HG03135 (cell line): ENCODE data around the gene TNIK.

Experiments used
- ATAC-seq: cut with Tn5 transposase; IDR thresholded peaks from one replicate; pipeline ENCODE4 v1.9.1; 2021; ENCODE audit warnings: mild to moderate bottlenecking, moderate library complexity; ENCODE audit not compliant: unreplicated experiment

TNIK gene

DNA sequence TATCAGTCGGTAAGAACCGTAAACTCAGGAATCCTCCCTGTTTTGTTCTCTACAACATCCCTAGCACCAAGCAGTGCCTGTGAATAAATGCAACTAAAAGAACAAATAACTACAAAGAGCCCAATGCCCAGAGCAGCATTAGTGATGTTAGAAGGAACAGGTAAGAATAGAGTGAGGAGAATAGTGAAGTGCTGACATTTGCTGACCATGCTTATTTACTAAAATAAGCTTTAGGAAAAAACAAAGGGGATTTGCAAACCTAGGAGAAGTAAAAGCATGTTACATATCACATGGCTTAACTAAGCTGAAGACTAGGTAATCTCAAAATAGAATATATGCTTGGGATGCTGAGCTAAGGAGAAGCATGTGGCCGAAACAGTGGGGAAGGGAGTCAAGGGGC is 247.6 kb downstream of the TNIK start:
- no peak for ATAC-seq

DNA sequence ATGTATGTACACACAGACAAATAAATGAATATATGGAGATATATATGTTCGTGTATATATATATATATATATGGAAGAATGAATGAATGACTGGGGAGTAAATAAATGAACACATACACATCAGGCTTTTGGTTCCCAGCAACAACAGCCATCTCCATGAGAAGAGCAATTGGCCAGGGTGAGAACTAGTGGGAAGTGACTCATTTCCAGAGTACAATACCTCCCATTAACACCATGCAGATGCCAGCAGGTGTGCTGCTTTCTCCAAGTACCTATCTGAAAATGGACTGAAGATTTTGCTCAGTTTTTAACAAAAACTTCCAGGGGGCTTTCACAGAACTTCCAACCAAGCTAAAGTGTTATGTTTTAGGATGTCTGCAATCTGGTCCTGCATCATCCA is 253.9 kb downstream of the TNIK start:
- no peak for ATAC-seq

DNA sequence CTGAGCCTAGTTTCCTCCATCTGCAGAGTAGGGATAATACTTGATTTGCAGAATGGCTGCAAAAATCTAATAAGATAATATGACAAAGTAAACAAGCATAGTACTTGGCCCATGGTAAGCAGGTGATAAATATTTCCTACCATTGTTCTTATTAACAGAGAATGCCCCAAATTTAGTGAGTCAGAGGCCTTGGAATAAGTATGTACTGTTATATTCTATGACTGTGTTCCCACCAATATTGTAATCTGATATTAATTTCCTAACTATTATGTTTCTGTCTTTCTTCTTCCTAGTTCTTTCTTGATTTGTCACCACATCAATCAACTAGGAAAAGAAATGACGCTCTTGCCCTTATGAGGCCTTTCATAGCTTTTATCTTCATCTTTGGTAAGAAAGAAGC is 255.3 kb downstream of the TNIK start:
- ATAC-seq, result no peak

DNA sequence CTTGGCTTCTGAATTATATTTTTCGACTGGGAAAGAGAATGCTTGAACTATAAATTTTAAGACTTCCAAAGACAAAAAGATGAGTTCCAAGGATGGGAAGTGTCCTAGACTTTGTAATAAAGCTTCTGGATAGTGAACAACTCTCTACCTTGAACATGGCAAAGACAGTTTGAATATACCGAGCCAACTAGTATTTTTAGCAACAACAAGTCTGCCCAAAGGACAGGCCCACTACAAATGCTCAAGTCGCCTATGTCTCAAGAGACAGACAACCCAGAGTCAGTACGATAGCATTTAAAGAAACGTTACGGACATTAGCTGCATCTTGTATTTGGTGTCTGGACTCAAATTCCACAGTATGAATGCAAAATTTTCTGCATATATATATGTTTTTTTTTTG is 258.4 kb downstream of the TNIK start:
- ATAC-seq, result no peak

DNA sequence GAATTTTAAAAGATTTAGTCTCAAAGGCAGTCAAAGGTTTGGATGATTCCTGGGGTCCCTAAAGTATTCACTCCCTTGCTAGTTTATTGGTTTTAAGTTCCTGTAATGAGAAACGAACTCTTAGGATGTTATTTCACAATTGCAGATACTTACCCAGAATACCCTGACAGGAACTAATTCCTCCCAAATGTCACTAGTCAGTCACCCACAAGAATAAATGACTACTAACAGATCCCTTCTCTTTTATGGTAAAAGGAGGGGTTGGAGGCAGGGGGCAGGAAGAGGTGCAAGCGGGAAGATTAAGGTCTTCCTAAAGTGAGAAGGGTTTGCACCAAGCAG is 259.5 kb downstream of the TNIK start:
- no peak for ATAC-seq

DNA sequence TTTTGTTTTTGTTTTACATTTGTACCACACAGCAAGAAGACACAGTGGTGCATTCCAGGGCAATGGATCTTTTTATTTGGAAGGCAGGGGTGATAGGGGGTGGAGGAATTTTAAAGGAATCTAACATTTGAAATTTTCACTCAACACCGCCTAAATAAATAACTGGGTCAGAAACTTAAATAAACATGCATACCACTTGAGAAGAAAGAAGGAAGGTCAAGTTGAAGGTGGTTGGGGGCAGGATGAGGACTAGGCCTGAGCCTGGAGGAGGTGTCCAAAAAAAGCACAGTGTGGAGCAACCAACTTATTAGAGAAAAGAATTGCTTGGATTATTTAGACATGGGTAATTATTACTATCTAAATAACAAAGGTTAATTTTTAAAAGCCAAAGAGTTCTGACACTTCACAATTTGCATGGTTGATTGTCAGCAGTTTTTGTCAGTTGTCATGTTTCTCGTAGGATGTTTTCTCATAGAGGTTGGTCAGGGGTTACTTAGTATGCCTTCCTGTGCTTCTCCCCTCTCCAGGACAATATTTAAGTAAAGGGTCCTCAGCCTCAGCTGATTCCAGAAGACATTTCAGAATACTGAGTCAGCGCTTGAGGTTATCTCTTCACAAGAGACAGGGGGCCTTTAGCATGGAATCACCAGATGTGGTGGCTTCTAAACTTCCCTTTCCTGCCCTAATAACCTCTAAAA is 260.0 kb downstream of the TNIK start:
- no peak for ATAC-seq

DNA sequence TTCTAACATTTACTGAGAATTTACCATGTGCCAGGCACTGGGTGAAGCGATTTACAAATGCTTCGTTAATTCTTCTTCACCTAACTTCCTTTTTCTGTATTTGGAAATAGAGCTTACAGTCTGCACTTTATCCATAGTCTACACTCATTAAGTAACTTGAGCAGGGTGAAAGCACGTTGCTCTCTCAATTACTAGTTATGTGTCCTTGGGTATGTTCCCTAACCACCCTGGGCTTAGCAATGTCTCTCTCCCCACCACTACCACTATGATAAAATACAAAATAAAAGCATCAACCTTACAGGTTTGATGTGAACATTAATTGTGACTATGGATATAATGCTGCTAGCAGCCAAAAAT is 260.8 kb downstream of the TNIK start:
- no peak for ATAC-seq

DNA sequence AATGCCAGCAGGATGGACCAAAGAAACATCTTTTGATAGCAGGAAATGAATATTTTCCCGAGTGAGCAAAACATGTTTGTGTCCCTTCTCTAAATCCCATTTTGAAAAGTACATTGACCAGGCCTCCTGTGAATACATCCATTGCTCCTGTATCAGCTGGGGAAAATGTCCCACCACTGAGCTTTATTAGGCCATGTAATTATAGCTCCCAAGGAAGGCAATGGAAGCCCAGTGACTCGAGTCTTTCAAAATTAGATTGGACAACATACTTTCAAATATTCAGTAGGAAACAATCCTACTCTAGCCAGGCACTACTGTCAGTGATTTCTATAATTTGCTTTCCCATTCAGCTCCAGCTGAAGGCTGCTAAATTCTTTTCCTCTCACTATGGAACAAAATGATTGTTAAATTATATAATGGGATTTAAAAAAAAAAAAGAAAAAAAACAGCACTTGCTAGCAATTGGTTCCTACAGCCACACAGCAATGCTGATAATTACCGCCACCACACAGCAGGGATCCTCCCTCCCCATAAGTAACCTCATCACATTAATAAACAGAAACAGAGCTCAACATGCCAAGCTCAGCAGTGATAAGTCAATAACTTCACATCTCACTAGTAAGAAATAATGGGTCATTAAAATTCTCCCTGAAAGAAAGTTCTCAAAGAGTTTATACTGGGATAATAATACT is 261.3 kb downstream of the TNIK start:
- ATAC-seq, result no peak

DNA sequence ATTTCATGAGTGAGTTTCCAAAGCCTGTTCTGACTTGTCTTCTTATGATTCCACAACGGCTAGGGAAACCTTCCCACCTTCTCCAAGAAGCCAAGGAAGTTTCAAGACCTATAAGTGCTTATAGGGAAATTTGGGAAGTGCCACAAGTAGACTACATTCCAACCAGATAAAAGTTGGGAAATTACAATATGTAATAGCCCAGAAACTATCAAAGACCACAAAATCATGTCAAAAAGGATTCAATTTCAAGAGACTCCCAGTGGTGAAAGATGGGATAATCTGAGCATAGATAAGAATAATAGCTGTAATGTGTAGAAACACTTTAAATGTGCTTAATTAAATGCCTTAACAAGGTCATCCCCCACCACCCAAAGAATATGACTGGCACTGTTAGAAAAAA is 264.5 kb downstream of the TNIK start:
- ATAC-seq, result no peak

DNA sequence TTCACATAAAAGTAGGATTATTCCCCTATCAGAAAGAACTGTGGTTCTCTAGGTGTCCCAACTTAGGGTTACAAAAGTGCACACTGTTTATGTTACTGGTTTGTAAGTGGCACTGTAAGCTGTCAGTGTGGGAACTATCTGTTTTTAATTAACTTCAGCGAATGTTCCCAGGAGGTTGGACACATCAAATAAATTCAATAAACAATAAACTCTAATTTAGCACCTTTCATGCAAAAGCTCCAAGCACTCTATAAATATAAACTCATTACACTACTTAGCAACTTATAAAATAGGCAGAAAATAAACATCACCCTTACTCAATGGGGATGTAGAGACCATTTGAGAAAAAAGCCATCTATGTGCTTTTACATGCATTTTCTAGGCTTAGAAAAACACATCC is 265.2 kb downstream of the TNIK start:
- no peak for ATAC-seq

DNA sequence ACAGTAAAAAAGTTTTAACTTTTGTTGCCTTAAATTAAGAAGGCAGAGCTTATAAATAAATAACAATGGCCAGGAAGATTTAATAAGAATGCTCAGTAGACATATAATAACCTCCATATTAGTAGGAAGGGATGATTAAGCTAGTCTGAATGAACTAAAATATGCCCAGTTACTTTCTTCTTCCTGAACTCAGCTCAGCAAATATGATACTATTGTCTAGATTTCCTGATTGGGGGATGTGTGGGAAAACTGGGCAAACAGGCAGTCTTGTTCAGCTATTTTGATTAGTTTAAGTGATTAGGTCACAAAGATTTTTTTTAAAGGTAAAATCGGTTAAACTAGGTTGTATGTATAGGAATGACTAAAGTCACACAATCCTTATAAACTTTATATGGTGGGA is 266.5 kb downstream of the TNIK start:
- ATAC-seq, result no peak

DNA sequence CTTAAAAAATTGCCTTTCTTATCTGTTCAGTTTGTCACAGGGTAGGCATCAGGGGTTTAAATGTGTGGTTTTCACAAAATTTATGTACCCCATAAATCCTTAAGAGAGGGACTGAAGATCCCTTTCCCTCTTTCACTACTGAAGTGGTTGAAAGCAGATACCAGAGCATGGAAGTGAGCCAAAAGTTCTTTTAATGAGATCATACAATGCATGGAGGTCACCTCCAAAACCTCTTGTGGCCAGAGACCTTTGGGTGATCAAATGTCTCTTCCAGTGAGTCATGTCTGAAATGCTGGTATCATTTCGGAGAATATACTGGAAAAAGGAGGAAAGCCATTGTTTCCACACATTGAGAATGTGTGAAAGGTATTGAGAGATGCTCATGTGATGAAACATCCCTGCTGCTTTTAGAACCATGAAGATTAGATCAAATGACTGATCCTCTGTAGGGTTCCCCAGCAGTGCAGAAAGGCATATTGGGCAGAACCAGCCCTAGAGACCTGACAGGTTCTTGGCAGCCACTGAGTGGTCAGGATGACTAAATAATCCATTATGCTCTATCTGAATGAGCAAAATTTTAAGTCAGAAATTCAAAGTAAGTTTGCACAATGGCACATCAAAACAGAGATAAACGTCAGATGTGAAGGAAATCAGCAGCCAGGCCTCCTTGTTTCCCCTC is 267.9 kb downstream of the TNIK start:
- no peak for ATAC-seq

DNA sequence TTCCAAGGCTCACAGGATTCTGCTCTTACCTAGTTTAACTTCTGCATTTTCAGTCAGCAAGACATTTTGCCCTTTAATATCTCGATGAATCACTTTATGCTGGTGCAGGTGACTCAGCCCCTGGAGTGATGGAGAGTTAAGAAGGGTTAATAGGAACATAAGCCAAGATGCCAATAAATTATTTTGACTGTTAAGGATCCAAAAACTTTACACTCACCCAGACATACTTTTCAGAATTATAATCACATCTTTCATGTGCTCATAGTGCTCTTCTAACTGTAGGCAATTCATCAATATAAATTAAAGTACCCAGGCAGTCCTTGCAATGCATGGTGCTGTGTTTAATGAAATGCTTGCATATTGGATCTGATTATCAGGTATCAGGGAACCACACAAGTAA is 269.5 kb downstream of the TNIK start:
- ATAC-seq, result no peak

DNA sequence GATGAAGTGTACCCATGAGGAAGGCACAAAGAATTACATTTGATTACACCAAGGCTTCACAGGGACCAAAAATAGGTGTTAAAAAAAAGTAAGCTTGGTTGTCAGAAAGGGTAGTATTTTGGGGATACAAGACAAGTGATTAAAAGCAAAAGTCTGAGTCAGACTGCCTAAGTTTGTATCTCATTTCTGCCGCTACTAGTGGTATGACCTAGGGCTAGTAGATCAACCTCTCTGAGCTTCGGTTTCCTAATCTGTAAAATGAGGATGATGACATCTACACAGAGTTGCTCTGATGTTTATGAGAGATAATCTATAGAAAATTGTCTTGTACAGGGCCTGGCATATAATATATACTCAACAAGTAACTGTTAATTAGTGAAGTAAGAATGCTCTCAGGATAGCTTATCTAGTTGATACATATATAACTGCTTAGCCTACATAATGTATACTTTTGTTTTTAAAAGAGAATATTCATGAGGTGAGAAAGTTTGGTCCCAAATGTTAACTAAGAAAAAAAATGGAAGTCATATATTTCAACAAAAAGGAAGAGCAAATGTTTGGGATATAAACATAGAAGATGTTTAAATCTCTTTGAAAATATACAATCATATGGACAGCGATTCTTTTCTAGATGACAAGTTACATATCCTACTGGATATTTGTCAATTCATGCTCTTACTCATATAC is 270.7 kb downstream of the TNIK start:
- ATAC-seq, result no peak

DNA sequence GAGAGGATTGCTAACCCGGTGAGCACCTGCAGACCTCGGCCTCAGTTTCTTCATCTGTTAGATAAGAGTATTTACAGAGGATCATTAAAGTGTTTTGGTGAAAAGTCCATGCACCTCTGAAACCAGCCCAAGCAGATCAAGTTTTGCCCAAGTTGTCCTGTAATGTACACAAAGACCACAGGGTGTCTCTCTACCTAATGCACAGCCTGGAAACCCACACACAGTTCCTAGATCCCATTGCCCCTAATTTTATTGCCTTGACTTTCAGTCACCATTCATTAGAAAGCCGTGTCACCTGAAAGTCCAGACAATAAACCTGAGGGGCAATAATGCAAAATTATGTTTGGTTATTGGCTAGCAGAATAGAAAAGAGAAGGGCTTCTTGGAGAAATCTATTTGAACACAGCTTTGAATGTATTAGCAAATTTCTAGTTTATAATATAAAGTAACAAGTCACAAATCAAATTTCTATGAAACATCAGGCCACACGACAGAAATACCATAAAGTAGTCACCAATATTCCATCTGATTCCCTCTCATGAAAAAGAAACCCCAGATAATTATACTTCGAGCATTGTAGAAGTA is 272.4 kb downstream of the TNIK start:
- no peak for ATAC-seq

DNA sequence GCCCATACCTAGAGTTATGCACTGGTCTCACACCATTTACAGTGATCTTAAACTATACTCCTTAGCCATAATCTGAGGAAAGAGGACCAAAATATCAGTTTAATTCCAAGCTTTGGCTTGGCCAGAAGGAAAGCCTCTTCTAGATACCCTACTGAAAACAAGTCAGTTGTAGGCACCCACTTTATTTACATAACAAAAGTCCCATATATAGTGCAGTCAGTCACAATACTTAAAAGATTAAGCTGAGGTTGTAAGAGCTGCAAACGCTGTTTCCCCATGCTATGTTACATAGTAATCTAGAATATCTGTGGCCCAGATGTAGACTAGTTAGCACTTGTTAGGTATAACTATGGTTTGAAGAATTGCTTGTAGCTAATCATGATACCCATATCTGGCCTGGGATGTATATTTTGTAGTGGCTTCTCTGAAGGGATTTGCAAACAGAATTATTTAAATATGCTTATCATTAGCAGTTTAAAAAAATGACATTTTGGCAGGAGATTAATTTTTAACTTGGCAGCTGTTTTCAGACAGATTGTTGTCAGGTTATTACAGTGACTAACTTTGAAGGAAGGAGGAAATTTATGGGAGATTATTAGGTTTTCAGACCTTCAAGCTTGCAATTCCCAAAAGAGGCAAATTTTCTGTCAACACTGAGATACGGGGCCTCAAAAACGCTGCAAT is 273.2 kb downstream of the TNIK start:
- ATAC-seq, result no peak

DNA sequence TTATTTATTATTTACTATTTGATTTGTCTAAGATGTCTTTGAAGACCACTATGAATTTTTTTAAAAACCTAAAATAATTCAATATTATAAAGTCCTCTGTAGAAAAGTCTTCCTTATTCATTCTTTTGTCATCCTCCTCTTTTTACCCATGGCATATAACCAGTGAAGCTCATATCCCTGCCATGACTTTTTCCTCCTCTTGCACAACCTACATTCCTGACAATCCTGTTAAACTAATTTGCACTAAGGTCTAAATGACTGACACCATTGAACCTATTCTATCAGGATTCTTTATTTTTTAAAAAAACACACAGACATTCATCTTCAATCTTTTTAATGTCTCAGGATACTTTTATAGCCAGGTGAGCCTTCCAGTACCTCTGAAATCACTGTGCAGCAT is 273.8 kb downstream of the TNIK start:
- no peak for ATAC-seq

DNA sequence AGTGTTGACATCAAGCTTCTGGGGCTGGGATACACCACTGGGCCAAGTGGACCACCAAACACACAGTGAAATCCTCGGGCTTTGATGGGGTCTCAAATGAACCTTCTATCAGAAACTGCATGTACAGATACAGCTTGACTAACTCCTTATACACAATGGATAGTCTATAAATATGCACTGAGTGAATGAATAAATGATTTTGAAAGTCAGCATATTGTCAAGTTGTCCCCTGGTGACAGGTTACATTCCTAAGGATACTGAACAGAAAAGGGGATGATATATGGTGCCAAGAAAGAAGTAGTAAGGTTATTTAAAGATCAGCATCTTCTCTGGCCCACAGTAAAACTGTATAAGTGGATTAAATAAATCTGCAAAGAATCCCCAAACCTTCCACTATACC is 274.2 kb downstream of the TNIK start:
- ATAC-seq, result no peak

DNA sequence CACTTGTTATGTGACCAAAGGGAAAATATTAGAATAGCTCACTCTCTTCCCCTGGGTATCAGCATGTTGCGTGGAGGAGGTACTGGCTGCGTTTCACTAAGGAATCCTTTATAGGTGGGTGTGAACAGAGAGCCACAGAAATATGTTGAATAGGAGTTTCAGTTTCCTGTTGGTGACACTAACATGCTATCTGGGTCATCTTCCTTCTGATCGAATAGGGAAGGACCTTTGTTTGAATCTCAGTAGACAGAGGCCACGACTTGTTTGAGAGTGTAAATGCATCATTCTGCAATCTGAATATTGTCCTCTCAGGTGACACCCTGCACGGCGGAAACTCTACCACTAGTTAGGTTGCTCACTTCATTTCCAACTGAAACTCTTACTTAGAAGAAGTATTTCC is 275.8 kb downstream of the TNIK start:
- ATAC-seq, result peak; percentile 59

DNA sequence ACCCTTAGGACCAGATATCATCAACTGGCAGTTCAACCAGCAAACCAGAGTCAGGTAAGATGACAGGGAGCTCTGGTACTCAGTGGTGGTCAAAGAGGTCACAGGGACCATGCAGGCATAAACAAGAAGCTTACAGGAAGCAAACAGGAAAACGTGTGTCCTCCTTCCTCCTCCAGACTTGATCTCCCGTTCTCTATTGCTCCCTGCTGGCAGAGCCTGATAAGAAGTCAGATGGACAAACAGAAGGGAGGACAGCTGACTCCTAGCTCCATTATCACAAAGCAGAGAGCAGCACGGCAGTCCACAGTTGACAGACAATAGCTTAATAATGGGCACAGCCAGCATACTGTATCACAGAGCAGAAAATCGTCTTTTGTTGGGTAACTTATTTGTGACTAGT is 277.2 kb downstream of the TNIK start:
- ATAC-seq, result no peak
